Transverse colon (tissue), 4 donors: ENCODE measurements around the gene ARL8A. TPM values are rescaled to one million over a fixed set of nuclear protein-coding genes. Genes with fewer than 3 reads are reported as not detected.
"Not testable (repeated sequence)": the region's sequence is repeated elsewhere in the genome, so short reads cannot be mapped to it uniquely, and the experiment has no call there.

ENCODE experiments used
- DNase-seq: peaks from one replicate; pipeline ENCODE4 v3.0.0-alpha.2; 2019
- H3K27ac ChIP-seq, 4 donors: fragments of 200-600 bp; sonication (generic); 2 replicates each; pipeline ENCODE4 v1.5.1; 2016 to 2018; ENCODE audit warnings: inconsistent platforms in 4 of 4
- H3K27me3 ChIP-seq: fragments of 200-600 bp; sonication (generic); 2 replicates; pipeline ENCODE4 v1.5.1; 2017; ENCODE audit warnings: inconsistent platforms
- H3K36me3 ChIP-seq, 4 donors: fragments of 200-600 bp; sonication (generic); 2 replicates each; pipeline ENCODE4 v1.5.1; 2017 to 2019; ENCODE audit warnings: inconsistent platforms in 4 of 4
- H3K4me1 ChIP-seq, 4 donors: fragments of 200-600 bp; sonication (generic); 2 replicates each; pipeline ENCODE4 v1.5.1; 2017 to 2020; ENCODE audit warnings: inconsistent platforms in 4 of 4
- H3K4me3 ChIP-seq, 4 donors: fragments of 200-600 bp; sonication (generic); 1 replicate in 1 of 4; 2 replicates in 3 of 4; pipeline versions ENCODE4 v1.5.1 to v1.6.1; 2017 to 2019; ENCODE audit warnings: inconsistent platforms in 4 of 4
- H3K9me3 ChIP-seq, 2 donors: fragments of 200-600 bp; sonication (generic); 2 replicates each; pipeline ENCODE4 v1.5.1; 2017 to 2019; ENCODE audit warnings: inconsistent platforms in 2 of 2
- CTCF ChIP-seq, 5 experiments: fragments of 200-600 bp in 3 of 5; fragments of 450-650 bp in 2 of 5; sonication (generic) in 3 of 5; IDR thresholded peaks; 1 replicate in 2 of 5; 2 replicates in 3 of 5; pipeline ENCODE4 v1.5.1; 2016 to 2017; ENCODE audit warnings: antibody characterized with exemption in 5 of 5, inconsistent platforms in 3 of 5, mild to moderate bottlenecking in 2 of 5, moderate library complexity in 1 of 5
- EP300 ChIP-seq: sonication (generic); formaldehyde crosslinking; IDR thresholded peaks from one replicate; pipeline ENCODE4 v1.6.1; 2017; ENCODE audit warnings: antibody characterized with exemption, low read depth
- POLR2A ChIP-seq: fragments of 450-650 bp; IDR thresholded peaks from one replicate; pipeline ENCODE4 v1.6.1; 2016; ENCODE audit warnings: antibody characterized with exemption, mild to moderate bottlenecking, moderate library complexity
- POLR2AphosphoS5 ChIP-seq, 3 donors: sonication (generic); formaldehyde crosslinking; IDR thresholded peaks; one replicate each; pipeline ENCODE4 v1.6.1; 2016; ENCODE audit warnings: antibody characterized with exemption in 3 of 3
- WGBS, 2 donors: methylation state at CpG; one replicate each; pipeline ENCODE4 v1.1.5; 2018; ENCODE audit warnings: low coverage in 1 of 2; 5-methylcytosine and 5-hydroxymethylcytosine counted together
- in situ Hi-C, 4 donors: fragments of 200-750 bp; cut with MboI; loops; one replicate each; pipeline versions ENCODE4 v1.15.0 to v1.15.1; 2017; ENCODE audit warnings: low sequenced_read_pairs in 3 of 4, low pct_ligation_motif_present in 1 of 4, low pct_unique_long_range_greater_than_20kb in 1 of 4
- intact Hi-C: fragments of 100-400 bp; cut with DNase I; formaldehyde crosslinking; loops from one replicate; pipeline ENCODE4 v1.15.1; 2023; ENCODE audit warnings: low total_unique reads
- total RNA-seq, 4 donors: library from RNA; depleted of rRNA; stranded (reverse); fragments of >200 nt; gene quantifications; one replicate each; pipeline ENCODE4 v1.1.0, GENCODE V29; 2016

The ARL8A gene
- total RNA-seq, 4 donors from 2014 or later, result 9.0 to 27.2 (median 21.6) TPM

GRCh38 chr1:202143768-202144401 is 652 bp downstream of the ARL8A start:
- peak; percentile 36 for DNase-seq
- Histone ChIP-seq H3K27ac (peak overlapping the region; percentile 90 to 95 (median 94)), H3K27me3 (no peaks in the 10 kb centered on the region), H3K9me3 (no peaks in the 10 kb centered on the region), H3K4me1 (peaks cover 11 to 34% (median 15%) of the 10 kb centered on the region in 4 donors), H3K36me3 (no peaks in the 10 kb centered on the region), H3K4me3 (peak overlapping the region; percentile 65 to 96 (median 93))
- no peak for TF ChIP-seq POLR2A
- no peak for TF ChIP-seq EP300
- in situ Hi-C loops (loop anchor here in 3 of 4 donors (25.0 kb wide), 2 partner anchors 257 to 282 kb away; partner anchors contain the start of gene SHISA4 (in 2 of the 3)), intact Hi-C loops (no loop called here)
- WGBS, 2 donors, result 1% methylated on average over 55 of the region's 58 CpGs; no CpG with 5 or more reads in 1 of the 2 donors

- peak; percentile 34 for DNase-seq
- no peak for TF ChIP-seq POLR2A
- no peak for TF ChIP-seq POLR2AphosphoS5 (IDR thresholded peaks at IDR 0.05)
- TF ChIP-seq CTCF (IDR thresholded peaks at IDR 0.05), result no peak
- no peak for TF ChIP-seq EP300
- in situ Hi-C loops (loop anchor here in 3 of 4 donors (25.0 kb wide), 2 partner anchors 256 to 281 kb away; partner anchors contain the start of gene SHISA4 (in 2 of the 3)), intact Hi-C loops (no loop called here)
- peak overlapping the region; percentile 90 to 95 (median 94) for H3K27ac ChIP-seq
- 11 to 14% methylated on average over 10 to 16 of the region's 17 CpGs for WGBS, 2 donors
- peaks cover 11 to 34% (median 15%) of the 10 kb centered on the region in 4 donors for H3K4me1 ChIP-seq
- no peaks in the 10 kb centered on the region for H3K36me3 ChIP-seq
- H3K9me3 ChIP-seq, result no peaks in the 10 kb centered on the region
- H3K27me3 ChIP-seq, result no peaks in the 10 kb centered on the region
- peak overlapping the region; percentile 65 to 96 (median 93) for H3K4me3 ChIP-seq
Measured at GRCh38 chr1:202143011-202143767, 1.3 kb downstream of the ARL8A start.

- H3K27me3 ChIP-seq, H3K36me3 ChIP-seq, intact Hi-C loops, DNase-seq, H3K4me3 ChIP-seq, H3K9me3 ChIP-seq, H3K27ac ChIP-seq: not testable (repeated sequence)
- in situ Hi-C loops, result loop anchor here in 3 of 4 donors (25.0 kb wide), 2 partner anchors 254 to 279 kb away; partner anchors contain the start of gene SHISA4 (in 2 of the 3)
- H3K4me1 ChIP-seq, result peaks cover 11 to 34% (median 15%) of the 10 kb centered on the region in 4 donors
- WGBS, 2 donors, result 80 to 89% methylated on average over 2 to 3 of the region's 3 CpGs
Measured at GRCh38 chr1:202141468-202141867, 3.1 kb downstream of the ARL8A start.

GRCh38 chr1:202140833-202141232 is 3.7 kb downstream of the ARL8A start:
- intact Hi-C loops (no loop called here), in situ Hi-C loops (loop anchor here in 3 of 4 donors (25.0 kb wide), 2 partner anchors 254 to 279 kb away; partner anchors contain the start of gene SHISA4 (in 2 of the 3))
- no peaks in the 10 kb centered on the region for H3K9me3 ChIP-seq
- H3K27ac ChIP-seq, result no peak overlapping the region
- DNase-seq, result no peak
- WGBS, 2 donors, result 78% methylated on average over 4 of the region's 4 CpGs; no CpG with 5 or more reads in 1 of the 2 donors
- peaks cover 11 to 34% (median 15%) of the 10 kb centered on the region in 4 donors for H3K4me1 ChIP-seq
- TF ChIP-seq CTCF (IDR thresholded peaks at IDR 0.05) (no peak), POLR2A (no peak), EP300 (no peak), POLR2AphosphoS5 (IDR thresholded peaks at IDR 0.05) (no peak)
- peaks cover 0 to 4% (median 0%) of the 10 kb centered on the region in 4 donors for H3K36me3 ChIP-seq
- H3K27me3 ChIP-seq, result no peaks in the 10 kb centered on the region
- no peak overlapping the region for H3K4me3 ChIP-seq
